Type B pancreatic cell (in vitro differentiated cells): ENCODE data around the gene PCDH7. TPM values are rescaled to one million over a fixed set of nuclear protein-coding genes. Genes with fewer than 3 reads are reported as not detected.

Experiments used
- DNase-seq: peaks from one replicate; pipeline ENCODE4 v3.0.0; 2021; ENCODE audit warnings: mixed read lengths; ENCODE audit not compliant: unreplicated experiment; ENCODE audit errors: extremely low spot score
- H3K27ac Mint-ChIP-seq: 2 replicates; pipeline ENCODE4 v1.8.0; 2021; ENCODE audit warnings: mild to moderate bottlenecking, mixed read lengths
- H3K27me3 Mint-ChIP-seq: 2 replicates; pipeline ENCODE4 v1.8.0; 2021; ENCODE audit warnings: mixed read lengths
- H3K36me3 Mint-ChIP-seq: 2 replicates; pipeline ENCODE4 v1.8.0; 2021; ENCODE audit warnings: mixed read lengths
- H3K4me1 Mint-ChIP-seq: one replicate; pipeline ENCODE4 v1.8.0; 2021; ENCODE audit warnings: mixed read lengths; ENCODE audit not compliant: unreplicated experiment
- H3K4me3 Mint-ChIP-seq: 2 replicates; pipeline ENCODE4 v1.8.0; 2021; ENCODE audit warnings: mild to moderate bottlenecking, mixed read lengths
- H3K9me3 Mint-ChIP-seq: 2 replicates; pipeline ENCODE4 v1.8.0; 2021; ENCODE audit warnings: mixed read lengths
- total RNA-seq: library from RNA; stranded (reverse); gene quantifications from 2 replicates; pipeline ENCODE4 v1.2.1, GENCODE V29; 2021; ENCODE audit warnings: low replicate concordance
- TF ChIP-seq, protein P1 (sequence below): fragments of 200-600 bp; sonication (generic); conservative IDR thresholded peaks from 2 replicates; pipeline ENCODE4 v1.5.0; 2021; ENCODE audit warnings: antibody characterized with exemption, mild to moderate bottlenecking

PCDH7 gene
- total RNA-seq, 1 donor from 2014 or later: 95.9 TPM

GRCh38 chr4:30720661-30721184, 554 bp downstream of the PCDH7 start:
- no peaks in the 10 kb centered on the region for H3K9me3 Mint-ChIP-seq
- H3K27ac Mint-ChIP-seq: peak overlapping the region; percentile 91
- H3K4me1 Mint-ChIP-seq: peaks cover 33% of the 10 kb centered on the region
- peak overlapping the region; percentile 94 for H3K4me3 Mint-ChIP-seq
- H3K36me3 Mint-ChIP-seq: peaks cover 16% of the 10 kb centered on the region
- DNase-seq: peak; percentile 75
- TF ChIP-seq, protein P1, sequence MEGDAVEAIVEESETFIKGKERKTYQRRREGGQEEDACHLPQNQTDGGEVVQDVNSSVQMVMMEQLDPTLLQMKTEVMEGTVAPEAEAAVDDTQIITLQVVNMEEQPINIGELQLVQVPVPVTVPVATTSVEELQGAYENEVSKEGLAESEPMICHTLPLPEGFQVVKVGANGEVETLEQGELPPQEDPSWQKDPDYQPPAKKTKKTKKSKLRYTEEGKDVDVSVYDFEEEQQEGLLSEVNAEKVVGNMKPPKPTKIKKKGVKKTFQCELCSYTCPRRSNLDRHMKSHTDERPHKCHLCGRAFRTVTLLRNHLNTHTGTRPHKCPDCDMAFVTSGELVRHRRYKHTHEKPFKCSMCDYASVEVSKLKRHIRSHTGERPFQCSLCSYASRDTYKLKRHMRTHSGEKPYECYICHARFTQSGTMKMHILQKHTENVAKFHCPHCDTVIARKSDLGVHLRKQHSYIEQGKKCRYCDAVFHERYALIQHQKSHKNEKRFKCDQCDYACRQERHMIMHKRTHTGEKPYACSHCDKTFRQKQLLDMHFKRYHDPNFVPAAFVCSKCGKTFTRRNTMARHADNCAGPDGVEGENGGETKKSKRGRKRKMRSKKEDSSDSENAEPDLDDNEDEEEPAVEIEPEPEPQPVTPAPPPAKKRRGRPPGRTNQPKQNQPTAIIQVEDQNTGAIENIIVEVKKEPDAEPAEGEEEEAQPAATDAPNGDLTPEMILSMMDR: no peak
- peaks cover 5% of the 10 kb centered on the region for H3K27me3 Mint-ChIP-seq

DNA sequence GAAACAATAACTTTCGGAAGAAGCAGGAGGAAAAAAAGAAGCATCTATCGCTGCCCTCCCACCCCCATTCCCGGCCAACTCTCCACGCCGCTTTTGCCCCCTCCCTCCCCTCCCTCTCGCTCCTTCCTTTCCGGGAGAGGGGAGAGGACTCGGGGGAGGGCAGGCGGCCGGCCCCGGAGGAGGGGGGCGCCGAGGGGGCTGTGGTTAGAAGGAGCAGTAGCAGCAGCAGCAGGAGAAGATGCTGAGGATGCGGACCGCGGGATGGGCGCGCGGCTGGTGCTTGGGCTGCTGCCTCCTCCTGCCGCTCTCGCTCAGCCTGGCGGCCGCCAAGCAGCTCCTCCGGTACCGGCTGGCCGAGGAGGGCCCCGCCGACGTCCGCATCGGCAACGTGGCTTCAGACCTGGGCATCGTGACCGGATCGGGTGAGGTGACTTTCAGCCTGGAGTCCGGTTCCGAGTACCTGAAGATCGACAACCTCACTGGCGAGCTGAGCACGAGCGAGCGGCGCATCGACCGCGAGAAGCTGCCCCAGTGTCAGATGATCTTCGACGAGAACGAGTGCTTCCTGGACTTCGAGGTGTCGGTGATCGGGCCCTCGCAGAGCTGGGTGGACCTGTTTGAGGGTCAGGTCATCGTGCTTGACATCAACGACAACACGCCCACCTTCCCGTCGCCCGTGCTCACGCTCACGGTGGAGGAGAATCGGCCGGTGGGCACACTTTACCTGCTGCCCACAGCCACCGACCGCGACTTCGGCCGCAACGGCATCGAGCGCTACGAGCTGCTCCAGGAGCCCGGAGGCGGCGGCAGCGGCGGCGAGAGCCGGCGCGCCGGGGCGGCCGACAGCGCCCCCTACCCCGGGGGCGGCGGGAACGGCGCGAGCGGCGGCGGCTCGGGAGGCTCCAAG, 1.3 kb downstream of the PCDH7 start:
- no peaks in the 10 kb centered on the region for H3K9me3 Mint-ChIP-seq
- H3K27me3 Mint-ChIP-seq: peaks cover 5% of the 10 kb centered on the region
- H3K36me3 Mint-ChIP-seq: peaks cover 16% of the 10 kb centered on the region
- H3K4me1 Mint-ChIP-seq: peaks cover 29% of the 10 kb centered on the region
- H3K4me3 Mint-ChIP-seq: peak overlapping the region; percentile 94
- peak; percentile 77 for DNase-seq
- TF ChIP-seq, protein P1: peak; percentile 72
- H3K27ac Mint-ChIP-seq: peak overlapping the region; percentile 91

GRCh38 chr4:30722092-30722358, 1.9 kb downstream of the PCDH7 start:
- H3K27ac Mint-ChIP-seq: no peak overlapping the region
- TF ChIP-seq, protein P1: peak; percentile 16
- no peaks in the 10 kb centered on the region for H3K9me3 Mint-ChIP-seq
- peak overlapping the region; percentile 94 for H3K4me3 Mint-ChIP-seq
- peaks cover 29% of the 10 kb centered on the region for H3K4me1 Mint-ChIP-seq
- H3K27me3 Mint-ChIP-seq: peaks cover 5% of the 10 kb centered on the region
- no peak for DNase-seq
- peaks cover 16% of the 10 kb centered on the region for H3K36me3 Mint-ChIP-seq

GRCh38 chr4:30722359-30723200, 2.4 kb downstream of the PCDH7 start:
- DNase-seq: no peak
- Mint-ChIP-seq H3K9me3 (no peaks in the 10 kb centered on the region), H3K36me3 (peaks cover 16% of the 10 kb centered on the region), H3K27me3 (peaks cover 5% of the 10 kb centered on the region), H3K27ac (peak overlapping the region; percentile 84), H3K4me1 (peaks cover 35% of the 10 kb centered on the region), H3K4me3 (peak overlapping the region; percentile 94)
- TF ChIP-seq, protein P1: no peak

GRCh38 chr4:30723201-30723955, 3.2 kb downstream of the PCDH7 start:
- TF ChIP-seq, protein P1: no peak
- peak overlapping the region; percentile 94 for H3K4me3 Mint-ChIP-seq

More at GRCh38 chr4:30723201-30723955, 3.2 kb downstream of the PCDH7 start:
- Mint-ChIP-seq H3K27ac (peak overlapping the region; percentile 84), H3K36me3 (peaks cover 16% of the 10 kb centered on the region), H3K4me1 (peaks cover 33% of the 10 kb centered on the region), H3K27me3 (peaks cover 5% of the 10 kb centered on the region), H3K9me3 (no peaks in the 10 kb centered on the region)
- no peak for DNase-seq
